GM18907 (cell line): ENCODE data around the gene C1GALT1C1L.
"Not testable (repeated sequence)": the region's sequence is repeated elsewhere in the genome, so short reads cannot be mapped to it uniquely, and the experiment has no call there.

Experiments
- ATAC-seq: cut with Tn5 transposase; IDR thresholded peaks from one replicate; pipeline ENCODE4 v1.9.1; 2021; ENCODE audit warnings: mild to moderate bottlenecking, moderate library complexity; ENCODE audit not compliant: unreplicated experiment

C1GALT1C1L gene

DNA sequence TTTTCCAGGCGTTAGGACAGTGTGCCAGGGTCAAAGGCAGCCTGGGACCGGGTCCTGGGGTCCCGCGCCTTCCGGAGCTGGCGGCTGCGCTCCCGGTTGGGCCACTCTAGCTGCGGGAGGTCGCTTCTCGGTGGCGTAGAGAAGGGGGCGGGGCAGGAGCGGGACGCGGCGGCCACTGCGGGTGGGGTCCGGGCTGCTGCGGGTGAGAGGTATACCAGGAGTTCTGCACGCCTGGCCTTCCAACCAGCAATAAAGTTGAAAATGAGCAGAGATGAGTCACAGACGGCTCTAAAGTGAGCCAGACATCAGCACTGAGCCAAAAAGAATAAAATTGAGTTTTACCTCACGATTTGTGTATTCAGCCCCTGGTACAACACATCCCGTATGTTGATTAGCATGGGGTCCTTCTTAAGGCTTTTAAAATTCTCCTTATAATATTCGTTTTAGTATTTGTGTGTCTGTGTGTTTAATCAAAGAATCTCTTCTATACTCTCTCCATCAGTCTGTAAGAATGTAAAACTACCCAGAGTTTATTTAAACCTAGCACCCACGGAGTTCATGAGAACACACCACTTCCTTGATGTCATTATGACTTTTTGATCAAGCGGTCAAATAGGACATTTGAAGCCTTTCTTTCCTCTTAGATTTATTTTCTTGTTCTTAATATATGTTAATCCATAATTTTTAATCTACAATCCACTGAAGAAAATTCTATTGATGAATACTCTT lies at the start of gene C1GALT1C1L:
Gene C1GALT1C1L, minus strand, starts transcription at position 108 of the 729 bp plus-strand sequence. Its CDS starts 107 bp downstream, at position 1.
- no peak for ATAC-seq

DNA sequence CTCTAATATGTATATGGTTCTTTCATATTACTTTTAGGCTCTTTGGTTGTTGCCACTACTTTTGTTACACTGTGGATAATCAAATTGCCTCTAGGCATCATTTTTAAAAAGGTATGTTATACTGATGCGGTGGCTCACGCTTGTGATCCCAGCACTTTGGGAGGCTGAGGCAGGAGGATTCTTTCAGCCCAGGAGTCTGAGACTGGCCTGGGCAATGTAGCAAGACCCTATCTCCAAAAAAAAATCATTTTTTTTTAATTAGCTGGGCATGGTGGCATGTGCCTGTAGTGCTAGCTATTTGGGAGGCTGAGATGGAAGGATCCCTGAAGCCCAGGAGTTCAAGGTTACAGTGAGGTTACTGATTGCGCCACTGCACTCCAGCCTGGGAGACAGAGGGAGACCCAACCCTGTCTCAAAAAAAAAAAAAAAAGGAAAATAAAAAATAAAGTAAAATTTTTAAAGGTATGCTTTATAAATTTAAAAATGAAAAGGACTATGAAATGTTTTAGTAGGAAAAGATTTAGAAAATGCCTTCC lies 49.5 kb upstream of the C1GALT1C1L start:
- no peak for ATAC-seq

DNA sequence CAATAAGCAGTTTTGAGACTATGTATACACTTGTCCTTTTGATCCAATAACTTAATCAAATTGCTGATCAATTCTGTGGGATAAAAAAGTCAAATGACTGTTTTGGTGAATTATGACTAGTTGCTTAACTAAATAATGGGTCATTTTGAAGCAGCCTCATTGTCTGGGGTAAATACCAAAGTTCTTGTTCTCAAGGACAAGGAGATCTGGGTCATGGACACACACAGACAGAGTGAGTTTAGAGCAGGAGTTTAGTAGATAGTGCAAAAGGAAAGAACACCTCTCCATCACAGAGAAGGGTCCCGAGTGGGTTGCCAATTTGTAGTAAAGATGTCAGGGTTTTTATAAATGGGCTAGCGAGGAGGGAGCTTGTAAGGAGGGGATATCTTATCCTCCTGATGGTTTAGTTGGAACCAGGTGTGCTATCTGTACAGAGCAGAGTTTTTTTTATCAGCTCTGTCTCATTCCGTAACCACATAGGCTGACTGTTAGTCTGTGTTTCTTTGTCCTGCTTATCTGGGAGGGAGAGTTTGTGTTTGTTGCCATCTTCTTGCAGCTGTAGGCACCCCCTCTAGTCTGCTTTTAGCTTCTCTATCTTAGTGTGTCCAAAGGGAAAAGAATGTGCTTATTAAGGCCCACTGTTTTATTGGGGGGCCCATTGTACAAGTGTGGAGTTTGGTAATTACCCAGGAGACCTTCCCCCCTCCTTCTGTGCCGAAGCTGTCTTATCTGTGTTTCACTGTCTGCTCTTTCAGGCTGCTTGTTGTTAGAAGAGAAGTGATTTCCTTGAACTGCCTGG lies 48.7 kb upstream of the C1GALT1C1L start:
- no peak for ATAC-seq

DNA sequence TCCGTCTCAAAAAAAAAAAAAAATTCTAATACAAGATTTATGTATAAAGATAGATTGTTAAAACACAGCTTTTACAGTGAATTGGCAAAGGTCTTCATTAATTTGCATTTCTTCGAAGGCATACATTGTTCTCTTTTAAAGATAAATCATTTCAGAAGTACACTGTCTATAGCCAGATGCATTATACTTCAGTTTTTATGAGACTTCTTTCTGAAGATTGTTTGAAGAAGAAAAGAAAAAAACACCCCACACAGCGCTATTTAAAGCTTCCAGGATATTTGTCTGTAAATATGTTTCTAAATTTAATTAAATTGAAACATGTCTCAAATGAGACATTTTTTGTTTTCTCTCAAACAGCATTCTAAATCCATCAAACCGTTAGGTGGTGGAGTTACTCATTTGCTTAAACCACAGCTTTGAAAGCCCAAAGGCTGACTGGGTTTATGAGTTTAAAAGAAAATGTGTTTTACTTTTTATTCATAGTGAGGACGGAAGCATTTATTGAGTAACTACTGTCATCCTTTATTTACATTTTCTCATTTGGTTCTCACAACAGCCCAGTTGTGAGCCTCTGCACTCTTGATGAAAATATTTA lies 42.4 kb upstream of the C1GALT1C1L start:
- peak; percentile 55 for ATAC-seq

DNA sequence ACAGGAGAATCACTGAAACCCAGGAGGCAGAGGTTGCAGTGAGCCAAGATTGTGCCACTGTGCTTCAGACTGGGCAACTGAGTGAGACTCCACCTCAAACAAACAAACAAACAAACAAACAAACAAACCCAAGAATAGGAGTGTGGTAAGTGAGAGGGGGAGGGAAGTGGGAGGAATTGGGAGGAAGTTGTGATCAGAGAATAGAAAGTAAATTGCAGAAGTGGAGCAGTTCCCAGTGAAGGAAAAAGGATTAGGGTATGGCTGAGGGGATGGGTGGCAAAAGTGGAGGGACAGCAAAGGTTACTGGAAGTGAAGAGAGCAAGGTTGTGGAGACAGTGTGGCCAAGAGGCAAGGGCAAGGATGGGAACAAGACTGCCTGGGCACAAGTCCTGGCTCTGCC lies 41.1 kb upstream of the C1GALT1C1L start:
- ATAC-seq, result no peak

DNA sequence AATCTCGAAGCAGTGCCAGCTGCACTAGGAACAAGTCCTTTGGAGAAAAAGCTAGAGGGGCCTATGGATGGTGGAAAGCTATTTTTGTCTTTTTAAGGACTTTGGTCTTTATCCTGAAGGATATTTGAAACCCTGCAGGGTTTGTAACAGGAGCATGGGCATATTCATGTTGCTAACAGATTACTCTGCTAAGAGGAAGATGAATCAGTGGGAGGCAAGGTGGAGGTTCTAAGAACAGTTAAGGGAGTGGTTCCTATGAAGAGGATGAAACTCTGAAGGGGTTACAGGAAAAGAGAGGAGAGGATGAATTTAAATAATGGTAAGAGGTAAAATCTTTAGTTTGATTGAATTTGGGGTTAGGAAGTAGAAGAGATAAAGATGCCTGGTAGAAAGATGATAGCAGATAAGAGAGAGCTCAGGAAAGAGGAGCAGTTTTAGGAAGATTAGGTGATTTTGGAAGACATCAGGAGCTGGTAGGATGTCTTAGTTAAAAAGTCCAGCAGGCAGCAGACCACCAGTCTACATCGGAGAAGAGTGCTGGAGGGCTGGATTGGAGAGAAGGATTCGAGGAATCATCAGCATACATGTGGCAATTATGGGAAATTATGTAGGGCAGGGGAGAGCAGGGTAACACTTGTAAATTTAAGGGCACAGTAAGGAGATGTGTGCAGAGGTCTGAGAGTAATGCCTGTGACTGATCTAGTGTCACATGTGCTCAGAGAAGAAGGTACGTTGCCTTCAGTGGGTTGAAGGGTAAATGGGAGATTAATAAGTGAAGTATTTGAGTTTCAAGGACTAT lies 39.3 kb upstream of the C1GALT1C1L start:
- ATAC-seq, result no peak

DNA sequence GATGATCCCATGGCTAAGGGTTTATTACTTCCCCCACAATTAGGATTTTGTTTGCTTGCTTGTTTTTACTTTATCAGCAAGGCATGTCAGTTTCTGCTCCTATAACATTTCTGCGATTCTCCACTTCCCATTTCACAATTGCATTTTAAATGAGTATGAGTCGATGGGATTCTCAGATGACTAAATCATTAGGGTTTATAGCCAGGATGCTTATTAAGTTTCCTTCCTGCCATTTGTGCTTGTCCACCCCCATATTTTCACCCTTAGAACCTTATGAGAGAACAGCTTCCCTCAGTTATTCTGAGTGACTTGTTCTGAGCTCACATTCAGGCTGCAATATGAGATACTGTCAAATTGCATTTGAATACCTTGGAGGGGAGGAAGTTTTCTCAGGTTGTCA lies 37.9 kb upstream of the C1GALT1C1L start:
- ATAC-seq, result no peak

DNA sequence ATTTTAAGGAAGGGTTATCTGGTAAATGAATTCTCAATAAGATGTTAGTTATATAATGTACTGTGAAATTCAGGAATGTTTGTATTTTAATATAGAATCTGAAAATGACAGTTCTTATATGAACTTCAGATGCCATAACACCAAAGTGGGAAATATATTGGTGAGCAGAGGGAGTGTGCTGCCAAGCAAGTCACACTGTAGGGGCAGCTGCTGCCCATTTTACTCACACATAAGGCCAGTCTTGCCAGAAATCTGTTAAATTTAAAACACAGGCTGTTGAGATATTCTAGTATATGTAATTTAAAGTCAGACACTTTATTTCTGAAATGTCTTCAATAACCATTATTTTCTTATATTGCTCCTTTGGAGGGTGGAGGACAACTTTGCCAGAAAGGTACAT lies 34.6 kb upstream of the C1GALT1C1L start:
- ATAC-seq, result no peak

DNA sequence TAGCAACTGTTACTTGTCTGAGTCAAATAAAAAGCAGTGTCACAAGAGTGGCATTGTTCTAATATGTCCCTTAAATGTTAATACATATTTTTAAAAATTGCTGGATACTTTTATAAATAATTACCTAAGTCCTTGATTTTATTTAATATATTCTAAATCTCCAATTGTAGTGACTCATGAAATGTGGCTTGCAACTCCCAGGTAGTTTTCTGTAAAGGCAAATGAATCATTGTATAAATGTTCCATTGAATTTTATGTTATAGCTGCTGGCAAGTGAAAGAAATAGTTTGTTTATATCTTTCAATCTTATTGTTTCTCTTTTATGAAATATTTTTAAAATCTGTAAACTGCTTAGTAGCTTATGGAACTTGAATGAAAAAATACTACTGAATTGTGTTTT lies 32.7 kb upstream of the C1GALT1C1L start:
- no peak for ATAC-seq

DNA sequence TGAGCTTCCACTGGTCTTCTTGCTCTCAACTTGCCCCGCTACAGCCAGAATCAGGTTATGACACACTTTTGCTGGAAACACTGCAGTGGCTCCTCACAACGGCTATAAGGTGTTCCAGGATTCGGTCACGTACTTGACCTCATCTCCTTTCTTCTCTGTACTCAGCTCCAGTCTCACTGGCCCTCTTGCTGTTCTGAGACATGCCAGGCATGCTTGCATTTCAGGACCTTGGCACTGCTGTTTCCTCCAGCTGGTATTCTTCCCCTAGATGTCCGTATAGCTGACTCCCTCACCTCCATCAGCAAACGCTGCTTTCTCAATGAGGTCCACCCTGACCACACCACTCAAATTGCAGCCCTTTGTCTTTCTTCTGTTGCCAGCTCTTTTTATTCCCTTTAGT lies 31.9 kb upstream of the C1GALT1C1L start:
- ATAC-seq, result no peak

DNA sequence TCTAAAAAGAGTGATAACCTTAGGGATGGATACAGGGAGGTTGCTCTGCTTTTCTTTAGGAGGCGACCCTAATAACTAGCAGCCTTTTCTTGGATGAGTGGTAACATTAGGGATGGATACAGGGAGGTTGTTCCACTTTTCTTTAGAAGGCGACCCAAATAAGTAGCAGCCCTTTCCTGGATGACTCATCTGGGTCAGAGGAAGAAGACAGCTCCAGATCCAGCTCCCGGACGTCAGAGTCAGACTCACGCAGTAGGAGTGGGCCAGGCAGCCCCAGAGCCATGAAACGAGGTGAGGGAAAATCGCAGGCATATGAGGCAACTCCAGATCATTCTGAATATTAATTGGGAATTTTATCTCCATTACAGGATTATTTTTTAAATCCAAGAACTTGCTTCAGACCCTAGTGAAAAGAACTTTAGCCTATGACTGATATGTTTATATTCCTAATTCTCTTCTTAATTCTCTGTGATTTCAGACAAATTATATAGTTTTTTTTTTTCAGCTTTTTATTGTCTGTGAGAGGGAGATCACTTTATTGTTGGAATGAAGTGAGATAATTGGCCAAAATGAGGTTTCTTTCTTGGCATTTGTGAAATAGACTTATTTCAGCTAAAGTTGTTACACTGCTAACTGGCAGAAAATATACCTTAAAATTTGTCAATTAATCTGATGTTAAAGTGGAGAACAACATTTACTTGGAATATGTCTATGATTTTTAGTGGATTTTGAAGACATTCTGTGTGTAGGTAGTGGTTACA lies 31.2 kb upstream of the C1GALT1C1L start:
- ATAC-seq, result no peak

DNA sequence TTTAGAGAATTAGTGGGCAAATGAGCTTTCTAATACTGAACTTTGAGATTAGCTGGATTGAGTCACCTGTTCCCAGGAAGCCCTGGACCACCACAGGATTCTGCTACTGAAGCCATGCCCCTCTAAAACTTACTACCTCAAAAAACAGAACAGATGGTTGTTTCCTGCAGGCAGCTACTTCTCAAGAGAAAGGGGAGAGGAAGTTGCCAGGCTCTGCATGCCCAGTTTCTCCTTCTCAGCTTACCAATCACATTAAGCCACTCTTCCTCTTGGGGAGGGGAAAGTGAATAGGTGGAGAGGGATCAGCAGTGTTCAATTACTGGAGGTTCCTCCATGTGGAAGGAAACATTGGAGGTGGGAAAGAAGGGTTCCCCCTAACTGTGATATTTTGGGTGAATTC lies 24.9 kb upstream of the C1GALT1C1L start:
- ATAC-seq, result no peak

DNA sequence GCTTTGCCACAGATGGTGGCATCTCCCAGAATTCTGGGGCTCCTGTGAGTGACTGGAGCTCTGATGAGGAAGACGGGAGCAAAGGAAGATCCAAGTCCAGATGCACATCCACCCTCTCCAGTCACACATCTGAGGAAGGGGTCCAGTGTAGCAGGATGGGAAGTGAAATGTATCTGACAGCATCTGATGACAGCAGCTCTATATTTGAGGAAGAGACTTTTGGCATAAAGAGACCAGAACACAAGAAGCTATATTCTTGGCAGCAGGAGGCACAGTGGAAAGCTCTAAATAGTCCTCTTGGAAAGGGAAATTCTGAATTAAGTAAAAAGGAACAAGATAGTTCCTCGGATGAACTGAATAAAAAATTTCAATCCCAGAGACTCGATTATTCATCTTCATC lies 23.5 kb upstream of the C1GALT1C1L start:
- no peak for ATAC-seq

DNA sequence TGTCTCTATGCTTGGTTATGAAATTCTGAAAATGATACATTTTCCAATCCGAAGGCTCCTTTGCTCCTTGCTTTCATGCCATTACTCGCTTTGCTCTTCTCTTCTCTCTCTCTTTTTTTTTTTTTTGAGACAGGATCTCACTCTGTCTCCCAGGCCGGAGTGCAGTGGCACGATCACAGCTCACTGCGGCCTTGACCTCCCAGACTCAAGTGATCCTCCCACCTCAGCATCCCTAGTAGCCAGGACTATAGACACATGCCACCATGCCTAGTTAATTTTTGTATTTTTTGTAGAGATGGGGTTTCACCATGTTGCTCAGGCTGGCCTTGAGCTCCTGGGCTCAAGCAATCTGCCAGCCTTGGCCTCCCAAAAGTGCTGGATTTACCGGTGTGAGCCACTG lies 21.9 kb upstream of the C1GALT1C1L start:
- not testable (repeated sequence) for ATAC-seq

DNA sequence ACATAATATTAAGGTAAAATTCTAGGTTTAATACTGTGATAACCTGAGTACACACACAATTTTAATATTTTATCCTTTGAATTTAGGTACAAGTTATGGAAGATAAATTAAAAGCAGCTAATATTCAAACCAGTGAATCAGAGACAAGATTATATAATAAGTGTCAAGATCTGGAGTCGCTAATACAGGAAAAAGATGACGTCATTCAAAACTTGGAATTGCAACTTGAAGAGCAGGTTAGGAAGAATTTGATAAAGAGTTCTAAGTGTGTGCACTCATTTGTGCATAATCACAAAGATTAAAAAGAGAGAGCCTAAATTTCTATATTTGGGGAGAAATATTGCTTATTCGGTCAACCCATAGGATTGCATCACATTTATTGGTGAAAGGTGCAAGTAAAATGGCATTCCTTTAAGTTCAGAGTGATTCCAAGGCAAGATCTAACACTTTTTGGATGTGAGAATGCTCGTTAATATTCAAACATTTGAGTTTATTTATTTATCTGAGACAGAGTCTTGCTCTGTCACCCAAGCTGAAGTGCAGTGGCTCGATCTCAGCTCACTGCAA lies 16.3 kb upstream of the C1GALT1C1L start:
- no peak for ATAC-seq

DNA sequence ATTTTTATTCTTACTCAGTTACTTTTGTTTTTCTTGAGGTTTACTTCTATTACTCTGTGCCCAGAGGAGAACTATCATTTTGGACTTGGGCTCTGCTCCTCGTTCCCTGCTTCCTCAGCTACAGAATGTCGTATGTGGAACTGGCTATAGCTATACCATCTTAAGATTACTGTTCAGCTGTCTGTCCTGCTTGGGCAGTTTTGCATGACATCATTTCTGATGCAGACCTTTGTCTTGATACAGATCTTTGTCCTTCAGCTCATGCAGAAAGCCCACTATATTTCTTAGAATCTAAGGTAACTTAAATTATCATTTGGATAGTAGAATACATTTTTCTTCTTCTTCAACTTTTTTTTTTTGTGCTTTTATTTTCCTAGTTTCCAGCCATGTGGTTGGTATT lies 13.8 kb upstream of the C1GALT1C1L start:
- ATAC-seq, result no peak

DNA sequence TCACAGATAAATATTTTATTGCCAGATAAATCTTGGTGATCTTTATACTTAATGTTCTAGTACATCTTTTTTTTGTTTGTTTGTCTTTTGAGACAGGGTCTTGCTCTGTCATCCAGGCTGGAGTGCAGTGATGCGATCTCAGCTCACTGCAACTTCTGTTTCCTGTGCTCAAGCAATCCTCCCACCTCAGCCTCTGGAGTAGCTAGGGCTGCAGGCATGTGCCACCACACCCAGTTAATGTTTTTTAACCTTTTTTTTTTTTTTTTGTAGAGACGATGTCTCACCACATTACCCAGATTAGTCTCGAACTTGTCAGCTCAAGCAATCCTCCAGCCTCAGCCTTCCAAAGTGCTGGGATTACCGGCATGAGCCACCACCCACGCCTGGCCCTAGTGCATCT lies 9.1 kb upstream of the C1GALT1C1L start:
- no peak for ATAC-seq

DNA sequence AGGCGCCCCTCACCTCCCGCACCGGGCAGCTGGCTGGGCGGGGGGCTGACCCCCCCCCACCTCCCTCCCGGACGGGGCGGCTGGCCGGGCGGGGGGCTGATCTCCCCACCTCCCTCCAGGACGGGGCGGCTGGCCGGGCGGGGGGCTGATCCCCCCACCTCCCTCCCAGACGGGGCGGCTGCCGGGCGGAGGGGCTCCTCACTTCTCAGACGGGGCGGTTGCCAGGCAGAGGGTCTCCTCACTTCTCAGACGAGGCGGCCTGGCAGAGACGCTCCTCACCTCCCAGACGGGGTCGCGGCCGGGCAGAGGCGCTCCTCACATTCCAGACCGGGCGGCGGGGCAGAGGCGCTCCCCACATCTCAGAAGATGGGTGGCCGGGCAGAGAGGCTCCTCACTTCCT lies 1.6 kb upstream of the C1GALT1C1L start:
- not testable (repeated sequence) for ATAC-seq

DNA sequence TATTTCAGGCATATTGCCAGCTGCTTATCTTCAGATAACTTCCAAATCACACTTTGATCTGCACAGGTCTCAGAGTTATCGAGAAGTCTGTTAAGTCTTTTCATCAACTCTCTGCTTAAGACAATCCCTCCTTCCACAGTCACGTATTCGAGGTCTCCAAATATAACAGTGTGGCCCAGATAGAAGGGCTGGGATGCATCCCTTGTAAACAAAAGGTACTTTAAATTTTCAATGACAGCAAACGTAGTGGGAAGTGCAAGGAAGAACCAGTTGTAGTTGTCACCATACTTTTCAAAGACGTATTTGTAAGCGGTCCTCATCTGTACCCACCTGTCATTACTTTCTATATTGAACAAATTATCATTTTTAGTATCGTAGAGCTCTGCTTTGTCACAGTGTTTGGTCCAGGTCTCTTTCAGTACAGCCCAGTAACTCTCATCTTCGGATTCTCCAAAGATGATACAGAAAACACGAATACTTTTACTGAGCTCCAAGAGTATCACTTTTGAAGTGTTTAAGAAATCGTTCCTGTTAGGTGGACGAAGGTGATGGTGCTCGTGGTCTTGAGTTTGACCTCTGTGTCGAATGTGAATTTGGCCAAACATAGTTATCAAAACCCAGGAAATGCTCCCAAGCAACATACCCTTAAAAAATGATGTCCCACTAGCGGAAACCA lies 445 bp downstream of the C1GALT1C1L start:
- no peak for ATAC-seq
